ENCODE results near the gene GORASP1.

The GORASP1 gene

DNA sequence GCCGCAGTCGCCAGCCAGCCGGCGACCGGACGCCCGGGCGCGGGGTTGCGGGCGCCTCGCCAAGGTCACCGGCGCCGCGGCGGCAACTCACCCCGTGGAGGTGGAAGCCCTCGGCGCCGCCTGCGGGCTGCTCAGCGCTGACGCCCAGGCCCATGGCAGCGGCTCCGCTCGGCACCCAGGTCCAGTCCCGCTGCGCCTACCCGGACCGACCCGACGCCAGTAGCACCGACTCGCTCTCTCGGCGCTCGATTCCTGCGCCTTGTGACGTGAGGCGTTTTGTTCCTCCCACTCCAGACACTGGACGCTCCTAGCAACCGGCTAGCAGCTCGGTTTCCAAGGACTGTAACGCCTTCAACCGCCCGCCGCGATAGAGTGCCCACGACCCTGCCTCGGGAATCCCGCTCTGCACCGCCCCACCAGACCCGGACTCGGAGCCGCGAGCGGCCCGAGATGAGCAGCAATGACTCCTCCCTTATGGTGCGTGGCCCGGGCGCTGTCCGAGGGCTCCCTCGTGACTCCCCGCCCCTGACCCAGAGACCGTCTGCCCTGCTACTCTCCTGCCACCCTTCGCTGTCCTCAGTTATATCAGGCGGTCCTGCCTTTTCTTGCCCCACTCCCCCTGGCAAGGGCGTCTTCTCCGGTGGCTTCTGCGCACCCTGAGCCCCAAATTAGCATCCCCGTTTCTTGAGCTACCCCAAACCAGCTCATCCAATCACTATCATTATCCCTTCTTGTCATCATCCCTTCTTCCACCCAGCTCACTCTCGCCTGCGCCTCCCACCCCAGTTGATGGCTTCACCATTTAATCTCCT is at the start of gene GORASP1, which contains the start of gene TTC21A:
TSS of gene GORASP1 (minus strand) at position 240 of the 812 bp plus-strand sequence. CDS start at position 154, 86 bp downstream.
TSS of gene TTC21A (plus strand) at position 293 of the 812 bp plus-strand sequence. CDS start at position 451, 158 bp downstream.
- peak; percentile 60 for DNase-seq (ENCODE audit: low read depth)

DNA sequence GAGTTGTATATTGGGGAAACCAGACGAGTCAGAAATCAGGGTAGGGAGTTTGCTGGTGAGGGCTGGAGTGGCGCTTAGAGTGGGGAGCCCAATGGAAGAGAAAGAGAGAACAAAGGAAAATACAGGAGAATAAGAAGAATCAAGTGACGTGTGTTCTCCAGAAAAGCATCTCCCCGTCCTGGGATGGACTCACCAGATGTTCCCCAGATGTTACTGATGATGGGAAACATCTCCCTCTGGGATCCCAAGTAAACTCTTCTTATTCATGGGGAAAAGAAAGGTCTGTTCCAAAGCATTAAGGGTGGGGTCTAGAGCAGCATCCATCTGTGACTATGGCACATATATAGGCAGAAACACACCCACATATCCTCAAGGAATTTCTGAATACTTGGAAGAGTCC is 49.0 kb upstream of the GORASP1 start:
- DNase-seq (ENCODE audit: low read depth): no peak

DNA sequence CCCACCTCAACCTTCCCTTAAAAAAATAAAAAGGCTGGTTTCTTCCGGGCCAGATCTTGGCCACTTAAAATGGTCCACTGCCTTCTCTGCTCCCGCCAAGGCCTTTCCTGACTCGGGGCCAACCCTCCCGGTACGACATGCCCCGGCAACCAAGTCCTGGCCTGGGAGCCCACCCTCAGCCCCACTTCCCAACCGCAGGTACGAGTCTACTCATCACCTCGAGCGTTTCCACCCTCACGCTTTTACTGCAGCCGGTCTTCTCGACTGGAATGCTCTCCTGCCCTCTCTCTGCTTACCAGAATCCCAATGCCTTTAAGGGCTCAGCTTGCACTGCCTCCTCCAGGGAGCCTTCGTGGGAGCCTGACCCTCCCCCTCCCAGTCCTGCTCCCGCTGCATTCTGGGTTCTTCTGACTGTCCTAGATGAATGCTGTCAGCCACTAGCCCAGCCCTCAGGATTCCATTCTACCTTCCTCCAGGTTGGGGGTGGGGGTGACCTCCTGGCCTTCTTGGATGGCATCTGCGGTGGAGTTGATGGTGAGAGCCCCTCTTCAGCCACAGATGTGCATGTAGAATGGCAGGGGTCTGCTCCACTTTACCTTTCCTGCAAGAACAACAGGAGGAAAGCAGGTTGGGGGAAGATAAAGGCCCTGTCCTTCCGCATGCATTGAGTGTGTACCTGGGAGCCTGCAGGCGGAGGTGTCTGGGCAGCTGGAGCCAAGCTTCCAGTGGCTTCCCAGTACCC is 47.0 kb upstream of the GORASP1 start:
- no peak for DNase-seq (ENCODE audit: low read depth)

DNA sequence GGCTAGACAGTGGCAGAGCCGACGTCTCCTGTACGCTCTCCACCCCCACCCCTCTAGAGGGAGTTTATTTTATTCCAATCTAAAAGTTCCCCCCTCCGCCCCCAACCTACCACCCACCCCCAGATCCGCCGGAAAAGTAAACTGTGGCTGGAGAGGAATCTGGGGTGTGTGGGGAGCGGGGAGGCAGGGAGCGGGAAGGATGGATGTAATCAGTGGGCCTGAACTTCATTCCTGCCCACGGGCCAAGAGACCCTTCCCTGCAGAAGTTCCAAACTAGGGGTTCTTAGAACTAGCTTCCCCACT is 46.5 kb upstream of the GORASP1 start:
- DNase-seq (ENCODE audit: low read depth): no peak

DNA sequence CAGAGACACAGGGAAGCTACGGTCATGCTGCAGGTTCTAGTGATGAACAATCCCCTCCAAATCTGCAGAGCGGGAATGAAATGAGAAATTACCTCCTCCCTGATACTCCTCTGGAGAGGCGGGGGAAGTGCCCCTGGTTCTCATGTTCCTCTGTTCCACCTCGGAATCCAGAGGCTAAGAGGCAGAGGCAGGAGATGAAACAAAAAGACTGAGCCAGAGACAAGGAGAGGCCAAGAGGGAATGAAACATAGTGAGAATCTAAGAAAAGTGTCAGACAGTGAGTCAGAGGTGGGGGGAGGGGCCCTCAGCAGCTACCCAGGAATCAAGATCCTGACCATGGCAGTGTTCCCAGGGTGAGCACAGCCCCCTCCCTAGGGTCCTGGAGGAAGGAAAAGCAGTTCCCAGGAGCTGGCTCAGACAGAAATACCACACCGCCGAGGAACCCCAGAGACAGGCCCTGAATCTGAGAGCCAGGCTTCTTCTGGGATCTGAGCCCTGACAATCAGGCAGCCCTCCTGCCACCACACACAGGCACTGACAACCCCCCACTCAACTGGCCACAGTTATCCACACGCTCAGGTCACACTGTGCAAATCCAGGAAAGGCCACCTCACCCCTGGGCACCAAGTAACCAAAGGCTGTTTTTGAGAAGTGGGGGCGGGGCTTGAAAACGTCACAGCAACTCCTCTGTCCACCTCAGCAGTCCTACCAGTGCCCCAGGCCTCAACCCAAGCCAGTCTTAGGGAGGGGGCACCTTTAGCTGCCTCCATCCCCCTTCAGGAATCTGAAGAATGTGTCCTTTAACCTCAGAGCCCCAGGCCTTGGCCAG is 43.6 kb upstream of the GORASP1 start:
- peak; percentile 59 for DNase-seq (ENCODE audit: low read depth)

DNA sequence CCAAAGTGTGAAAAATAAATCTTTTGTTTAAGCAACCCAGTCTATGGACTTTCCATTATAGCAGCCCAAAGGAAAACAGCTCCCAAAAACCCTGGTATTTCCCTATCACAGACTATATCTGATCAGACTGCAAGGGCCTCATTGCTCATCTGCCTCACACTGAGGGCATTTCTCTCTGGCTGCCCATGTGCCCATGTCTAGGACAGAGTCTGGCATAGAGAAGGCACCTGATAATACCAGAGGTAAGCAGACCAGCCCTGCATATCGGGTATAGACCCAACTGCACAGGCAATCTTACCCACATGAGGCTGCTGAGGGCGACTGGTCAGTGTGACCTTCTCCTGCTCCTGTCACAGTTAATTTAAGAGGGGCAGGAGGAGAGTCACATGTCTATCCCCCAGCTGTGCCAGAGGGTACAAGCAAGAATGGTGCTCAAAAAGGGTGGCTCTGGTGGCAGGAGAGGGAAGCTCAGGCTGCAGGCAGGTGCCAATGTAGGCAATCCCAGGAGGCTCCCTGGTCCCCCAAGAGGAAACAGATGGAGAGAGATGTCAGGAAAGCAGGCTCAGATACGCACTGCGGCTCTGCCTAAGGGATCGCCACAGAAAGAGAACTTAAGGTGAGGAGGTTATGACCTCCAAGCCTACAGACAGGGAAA is 42.8 kb upstream of the GORASP1 start:
- DNase-seq (ENCODE audit: low read depth): no peak

DNA sequence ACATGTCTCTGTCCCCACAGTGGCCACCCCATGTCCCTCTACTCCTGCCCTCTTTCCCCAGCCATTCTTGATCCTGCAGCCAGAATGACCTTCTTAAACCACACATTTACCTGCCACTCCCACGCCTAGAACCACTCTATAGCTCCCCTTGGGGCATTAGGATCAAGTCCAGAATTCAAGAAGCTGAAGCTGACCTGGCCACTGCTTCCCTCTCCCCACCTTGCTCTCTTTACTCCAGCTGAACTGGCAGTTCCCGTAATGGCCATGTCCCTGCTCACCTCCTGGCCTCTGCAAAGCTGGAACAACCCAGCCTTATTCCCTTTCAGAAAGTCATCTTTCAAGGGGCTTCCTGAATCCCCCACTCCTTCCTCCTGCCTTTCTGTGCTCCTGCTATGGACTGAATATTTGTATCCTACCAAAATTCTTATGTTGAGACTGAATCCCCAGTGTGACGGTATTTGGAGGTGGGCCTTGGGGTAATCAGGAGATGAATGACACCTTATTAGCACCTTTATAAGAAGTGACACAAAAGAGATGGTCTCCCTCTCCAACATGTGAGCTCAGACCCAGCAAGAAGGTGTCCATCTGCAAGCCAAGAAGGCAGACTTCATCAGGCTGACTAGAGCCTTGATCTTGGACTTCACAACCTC is 42.2 kb upstream of the GORASP1 start:
- DNase-seq (ENCODE audit: low read depth): no peak

DNA sequence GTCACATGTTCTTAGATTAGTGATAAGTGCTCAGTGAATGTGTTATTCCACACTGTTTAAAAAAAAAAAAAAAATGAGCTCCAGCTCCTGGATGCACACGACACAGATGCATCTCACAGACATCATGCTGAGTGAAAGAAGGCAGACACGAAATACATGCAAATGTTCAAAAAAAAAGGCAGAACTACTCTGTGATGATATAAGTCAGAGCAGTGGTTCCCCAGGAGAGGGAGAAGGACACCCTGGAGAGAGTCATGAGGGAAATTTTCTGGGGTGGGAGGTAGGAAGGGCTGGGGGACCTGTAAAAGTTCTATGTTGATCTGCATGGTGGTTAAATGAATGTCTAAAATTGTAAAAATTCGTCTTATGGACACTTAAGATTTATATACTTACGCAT is 41.6 kb upstream of the GORASP1 start:
- no peak for DNase-seq (ENCODE audit: low read depth)

DNA sequence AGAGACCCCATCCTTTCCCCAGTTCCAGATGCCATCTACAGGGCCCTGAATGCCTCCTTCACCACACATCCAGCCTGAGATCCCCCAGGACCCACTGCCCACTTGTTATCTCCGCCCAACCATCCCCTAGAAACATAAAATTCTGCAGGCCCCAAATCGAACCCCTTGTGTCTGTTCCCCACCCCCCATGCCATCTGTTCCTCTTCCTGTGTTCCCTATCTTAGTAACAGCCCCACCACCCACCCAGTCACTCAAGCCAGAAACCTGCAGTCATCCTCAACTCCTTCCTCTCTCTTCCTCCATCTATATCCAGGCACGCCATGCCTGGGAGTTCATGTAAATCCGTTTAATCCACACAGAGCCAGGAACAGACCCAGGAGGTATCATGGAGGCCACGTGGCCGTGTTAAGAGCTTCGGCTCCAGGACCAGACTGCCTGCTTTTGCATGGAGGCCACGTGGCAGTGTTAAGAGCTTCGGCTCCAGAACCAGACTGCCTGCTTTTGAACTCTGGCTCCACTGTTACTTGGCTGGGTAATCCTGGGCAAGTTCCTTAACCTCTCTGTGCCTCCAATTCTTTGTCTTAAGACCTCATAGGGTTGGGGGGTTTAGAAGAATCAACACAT is 41.1 kb upstream of the GORASP1 start:
- no peak for DNase-seq (ENCODE audit: low read depth)

DNA sequence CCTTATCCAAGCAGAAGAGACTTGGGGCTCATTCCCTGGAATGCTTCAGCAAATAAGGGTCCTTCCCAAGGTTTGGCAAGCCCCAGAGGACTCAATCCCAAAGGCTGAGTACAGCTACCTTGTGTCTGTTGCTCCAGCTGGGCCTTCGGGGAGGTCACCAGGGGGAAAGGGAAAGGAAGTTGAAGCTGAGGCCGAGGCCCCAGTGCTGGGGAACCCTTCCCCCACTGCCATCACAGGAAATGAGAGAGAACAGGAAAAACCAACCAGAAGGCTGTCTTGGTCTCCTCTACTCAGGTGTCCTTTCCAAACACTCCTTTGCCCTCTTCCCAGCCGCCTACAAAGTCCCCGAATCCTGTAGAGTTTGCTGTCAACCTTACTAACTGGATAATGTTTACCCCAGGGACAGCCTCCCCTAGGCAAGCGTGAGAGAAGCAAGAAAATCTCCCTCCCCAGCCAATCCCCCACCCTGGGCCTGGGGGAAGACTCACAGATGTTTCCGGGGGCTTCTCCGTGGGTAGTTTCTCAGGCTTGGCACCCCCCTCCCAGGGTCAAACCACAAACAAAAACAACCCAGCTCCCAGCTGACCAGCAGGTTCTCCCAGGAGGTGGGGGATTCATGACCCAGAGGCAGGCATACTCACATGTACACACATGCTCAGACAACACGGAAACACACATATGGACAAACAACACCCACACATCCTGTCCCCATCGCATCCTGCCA is 40.4 kb upstream of the GORASP1 start:
- no peak for DNase-seq (ENCODE audit: low read depth)

DNA sequence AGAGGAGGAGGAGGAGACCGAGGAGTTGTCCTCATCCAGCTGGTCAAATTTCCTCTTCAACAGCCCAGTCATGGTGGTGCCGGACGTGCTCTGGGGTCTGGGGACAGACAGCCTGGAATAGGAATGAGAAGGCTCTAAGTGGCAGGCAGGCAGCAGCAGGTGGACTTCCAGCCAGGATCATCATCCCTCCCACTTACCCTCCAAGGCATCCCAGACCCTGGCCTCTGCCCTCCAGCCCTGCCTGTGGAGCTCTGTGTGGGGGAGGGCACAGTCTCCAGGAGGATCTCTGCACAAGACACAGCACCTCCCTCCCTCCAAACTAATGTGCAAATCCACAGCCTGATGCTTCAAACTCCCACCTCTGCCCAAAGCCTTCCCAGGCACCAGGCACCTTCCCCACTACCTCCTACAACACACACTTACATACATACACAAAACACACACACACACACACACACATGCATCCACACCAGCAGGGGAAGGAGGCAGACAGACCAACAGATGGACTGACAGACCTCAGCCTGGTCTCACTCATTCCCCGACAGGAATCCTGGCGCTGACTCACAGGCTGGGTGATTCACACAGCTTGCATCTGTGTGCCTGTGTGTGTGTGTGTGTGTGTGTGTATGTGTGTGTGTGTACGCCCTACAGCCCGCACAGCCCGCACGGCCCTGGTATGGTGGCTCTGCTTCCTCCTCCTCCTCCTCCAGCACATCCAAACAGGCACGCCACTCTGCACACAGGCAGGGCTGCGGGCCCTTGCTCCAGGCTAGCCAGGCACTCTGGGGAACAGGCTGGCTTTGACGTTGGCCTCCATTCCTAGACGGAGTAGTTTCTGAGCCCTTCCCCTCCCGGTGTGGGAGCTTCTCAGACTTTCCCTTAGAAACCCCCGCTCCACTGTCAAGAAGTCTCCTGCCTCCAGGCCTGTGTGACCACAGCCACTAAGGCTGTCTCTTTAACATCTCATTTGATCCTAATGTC is 39.5 kb upstream of the GORASP1 start:
- peak; percentile 68 for DNase-seq (ENCODE audit: low read depth)

DNA sequence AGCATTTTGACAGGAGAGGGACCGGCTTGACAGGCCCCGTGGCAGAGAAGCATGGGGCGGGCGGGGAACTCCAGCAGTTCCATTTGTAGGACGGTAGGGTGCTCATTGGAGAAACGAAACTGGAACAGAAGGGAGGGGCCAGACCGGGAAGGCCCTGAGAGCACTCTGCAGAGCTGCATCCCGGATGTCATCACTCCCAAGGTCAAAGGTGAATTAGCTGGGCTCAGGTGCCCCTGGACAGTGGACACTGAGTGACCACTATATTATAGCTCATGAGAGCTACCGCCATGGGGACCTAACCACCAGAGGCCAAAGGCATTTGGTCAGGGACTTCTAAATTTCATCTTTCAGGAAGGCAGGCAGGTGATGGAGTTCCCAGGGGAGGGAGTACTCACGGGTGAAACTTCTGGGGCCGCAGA is 38.7 kb upstream of the GORASP1 start:
- DNase-seq (ENCODE audit: low read depth): no peak

DNA sequence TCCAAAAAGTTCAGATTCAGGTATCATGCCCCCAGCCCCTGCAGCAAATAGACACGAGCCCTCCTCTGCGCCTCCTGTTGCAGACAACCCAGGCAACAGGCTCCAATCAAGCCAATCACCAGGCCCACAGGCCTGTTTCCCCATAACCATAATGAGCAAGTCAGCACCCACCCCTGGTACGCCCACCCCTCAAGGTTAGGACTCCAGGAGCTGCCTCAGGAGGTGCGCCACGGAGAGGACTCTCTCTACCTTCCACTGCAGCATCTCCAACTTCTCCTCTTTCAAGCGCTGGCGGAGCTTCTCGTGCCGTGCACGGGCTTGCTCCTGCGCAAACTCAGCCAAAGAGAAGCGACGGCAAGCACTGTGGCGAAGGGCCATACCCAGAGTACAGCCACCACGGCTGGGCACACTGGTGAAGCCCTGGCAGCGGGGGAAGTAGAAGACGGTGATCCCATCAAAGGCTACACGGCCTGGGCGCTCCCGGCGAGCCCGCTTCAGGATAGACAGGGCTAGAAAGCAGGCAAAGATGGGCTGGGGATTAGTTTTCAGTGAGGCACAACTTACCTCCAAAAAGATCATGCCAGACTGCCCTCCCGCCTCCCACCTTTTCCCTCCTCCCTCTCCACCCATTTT is 37.4 kb upstream of the GORASP1 start:
- DNase-seq (ENCODE audit: low read depth): no peak

DNA sequence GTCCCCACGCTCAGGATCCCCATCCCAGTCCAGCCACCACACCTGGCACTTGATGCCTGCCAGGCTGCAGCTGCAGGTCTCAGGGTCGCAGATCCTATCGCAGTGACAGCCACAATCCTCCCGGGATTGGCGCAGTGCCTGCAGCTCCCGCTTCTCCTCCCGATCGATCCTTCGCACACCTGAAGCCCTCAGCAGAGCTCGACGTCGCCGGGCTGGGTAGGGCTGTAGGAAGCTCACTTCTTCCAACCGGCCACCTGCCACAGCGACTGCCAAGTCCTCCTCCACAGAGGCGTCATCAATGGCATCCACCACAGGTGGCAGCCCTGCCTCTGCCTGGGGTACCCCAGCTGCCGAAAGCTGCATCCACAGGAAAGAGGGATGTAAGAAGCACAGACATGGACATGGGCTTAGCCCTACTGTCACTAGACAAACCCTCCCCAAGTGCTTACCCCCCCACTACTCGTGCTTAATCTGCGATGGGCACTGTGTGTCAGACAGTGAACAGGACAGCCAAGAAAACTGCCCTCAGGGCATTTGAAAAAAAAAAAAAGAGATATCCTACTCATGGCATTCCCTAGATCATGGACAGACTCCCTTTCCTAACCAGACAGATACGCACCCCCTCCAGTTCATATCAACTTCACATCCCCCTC is 36.8 kb upstream of the GORASP1 start:
- DNase-seq (ENCODE audit: low read depth): no peak

DNA sequence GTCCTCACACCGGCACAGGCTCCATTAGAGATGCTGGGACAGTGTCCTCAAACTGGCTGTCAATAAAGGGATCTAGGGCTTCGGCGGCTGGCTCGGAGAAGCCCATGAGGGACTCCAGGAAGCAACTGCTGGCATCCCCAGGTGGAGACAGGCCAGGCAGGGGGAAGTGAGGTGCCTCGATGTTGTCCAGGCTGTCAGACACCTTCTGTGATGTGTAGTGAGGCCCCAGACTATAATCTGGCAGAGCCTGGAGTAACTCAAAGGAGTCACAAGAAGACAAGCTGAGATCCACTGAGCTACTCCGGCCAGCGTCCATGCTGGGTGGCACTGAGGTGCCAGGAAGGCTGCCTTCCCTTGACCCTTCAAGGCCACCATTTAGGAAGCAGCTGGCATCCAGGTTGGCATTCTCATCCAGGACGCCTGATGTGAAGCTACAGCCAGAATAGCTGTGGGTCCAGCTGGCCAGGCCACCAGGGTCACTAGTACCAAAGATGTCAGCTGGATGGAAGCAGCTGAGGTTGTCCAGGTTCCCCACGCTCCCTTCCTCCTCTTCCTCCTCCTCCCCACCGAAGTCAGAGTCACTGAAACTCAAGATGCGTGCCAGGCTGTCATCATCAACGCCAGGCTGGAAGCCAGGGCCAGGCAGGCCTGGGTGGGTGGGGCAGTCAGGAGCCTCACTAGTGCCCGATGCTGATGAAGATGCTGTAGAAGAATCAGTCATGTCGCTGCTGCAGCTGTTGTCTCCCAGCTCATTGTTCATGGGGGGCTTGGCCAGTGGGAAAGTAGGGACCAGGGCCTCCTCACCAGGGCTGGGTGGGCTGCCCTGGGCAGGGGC is 35.8 kb upstream of the GORASP1 start:
- no peak for DNase-seq (ENCODE audit: low read depth)

DNA sequence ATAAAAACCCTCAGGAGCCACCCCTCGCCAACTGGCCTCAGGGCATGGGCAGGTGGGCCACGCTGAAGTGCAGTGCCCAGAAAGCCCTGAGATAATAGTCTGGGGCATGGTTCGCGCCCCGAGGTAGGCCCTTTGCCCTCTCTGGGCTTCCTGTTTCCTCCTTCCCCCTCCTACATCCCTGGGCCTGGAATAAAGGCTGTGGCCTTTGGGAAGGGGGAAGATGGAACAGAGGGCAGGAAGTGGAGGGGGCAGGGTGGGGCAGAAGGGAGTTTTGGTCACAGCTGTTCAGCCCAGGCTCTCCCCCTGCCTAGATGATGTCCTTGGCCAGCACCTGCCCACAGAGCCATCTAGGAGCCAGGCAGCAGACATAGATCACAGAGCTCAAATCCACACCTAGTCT is 34.6 kb upstream of the GORASP1 start:
- DNase-seq (ENCODE audit: low read depth): no peak

Data from activated T-helper 9 cell treated with anti-CD3 and anti-CD28 coated beads, Interleukin-2, amount 50 U/mL, for 16 hours (primary cell).